Heart right ventricle (tissue), 16 donors: ENCODE results near the gene CCL11. TPM values are rescaled to one million over a fixed set of nuclear protein-coding genes. Genes with fewer than 3 reads are reported as not detected.
A peak's percentile ranks its signal among the peaks of the same experiment; 100 is the strongest.

Experiments
- ATAC-seq, 8 donors: fragments of 200-7000 bp; cut with Tn5 transposase; one replicate each; pipeline ENCODE4 v1.9.1; 2020; ENCODE audit warnings: mild to moderate bottlenecking in 8 of 8, moderate library complexity in 8 of 8, moderate number of reproducible peaks in 1 of 8
- DNase-seq, 2 donors: peaks; one replicate each; pipeline ENCODE4 v3.0.0-alpha.2; 2020
- H3K27ac ChIP-seq, 10 donors: fragments of 200-600 bp; sonication (generic) in 2 of 10; one replicate each; pipeline versions ENCODE4 v1.5.0 to v1.8.0; 2020 to 2022; ENCODE audit warnings: mild to moderate bottlenecking in 3 of 10
- H3K27me3 ChIP-seq, 7 donors: fragments of 200-600 bp; one replicate each; pipeline ENCODE4 v1.8.0; 2021 to 2022; ENCODE audit warnings: mild to moderate bottlenecking in 2 of 7
- H3K36me3 ChIP-seq, 9 donors: fragments of 200-600 bp; sonication (generic) in 1 of 9; one replicate each; pipeline versions ENCODE4 v1.5.0 to v1.8.0; 2020 to 2022; ENCODE audit warnings: mild to moderate bottlenecking in 2 of 9
- H3K4me1 ChIP-seq, 9 donors: fragments of 200-600 bp; sonication (generic) in 1 of 9; one replicate each; pipeline versions ENCODE4 v1.5.0 to v1.8.0; 2020 to 2022; ENCODE audit warnings: mild to moderate bottlenecking in 4 of 9
- H3K4me3 ChIP-seq, 10 donors: fragments of 200-600 bp; sonication (generic) in 2 of 10; one replicate each; pipeline versions ENCODE4 v1.5.0 to v1.8.0; 2020 to 2022; ENCODE audit warnings: mild to moderate bottlenecking in 7 of 10, moderate library complexity in 2 of 10
- H3K9me3 ChIP-seq, 11 donors: fragments of 200-600 bp in 10 of 11; sonication (generic) in 2 of 11; one replicate each; pipeline versions ENCODE4 v1.5.0 to v1.8.0; 2013 to 2022; ENCODE audit warnings: mild to moderate bottlenecking in 2 of 11, control low read depth in 1 of 11, moderate library complexity in 1 of 11
- WGBS, 2 donors: extraction: QIAGEN DNeasy Blood & Tissue Kit; methylation state at CpG; one replicate each; pipeline ENCODE4 v1.1.7; 2013; ENCODE audit warnings: inconsistent platforms in 1 of 2; 5-methylcytosine and 5-hydroxymethylcytosine counted together
- intact Hi-C, 10 donors: fragments of 100-400 bp; cut with DNase I; formaldehyde crosslinking; loops; one replicate each; pipeline versions ENCODE4 v1.11.1 to v1.14.2; 2022
- polyA plus RNA-seq, 2 donors: library from polyadenylated mRNA; stranded (reverse); fragments of 200-250 nt; gene quantifications; one replicate each; pipeline ENCODE4 v1.2.3, GENCODE V29; 2013
- total RNA-seq, 10 donors: library from RNA; stranded (reverse); fragmentation: NEBNext Ultra II Directional in 3 of 10; extraction: Animal tissue kit (Norgen Biotek cat#: 25700) in 3 of 10; gene quantifications; one replicate each; pipeline versions ENCODE4 v1.2.1 to v1.2.4, GENCODE V29; 2021 to 2023
- TF ChIP-seq, protein P1 (sequence below), 9 donors: fragments of 200-600 bp; sonication (generic) in 2 of 9; IDR thresholded peaks; one replicate each; pipeline versions ENCODE4 v1.5.0 to v1.8.0; 2021 to 2022; ENCODE audit warnings: antibody characterized with exemption in 9 of 9, mild to moderate bottlenecking in 5 of 9, moderate library complexity in 1 of 9
- donor health status: Arrhythmogenic right ventricular cardiomyopathy.
- donor health status: ischemic (EF 13 %, LVEDD 7.1; RV severe dilation, severe dysfunction).
- donor health status: healthy with polysubstance abuse.
- donor health status: DM: no; HTN: yes; CAD: no.
- donor health status: DM: no; HTN: no; CAD: no.
- donor health status: ischemic (EF 25% LVEDD 6.9; RV normal size, moderate dysfunction).
- donor health status: ischemic (EF 25% LVEDD 5.7; RV mildly dilated, moderate dysfunction).
- donor health status: healthy.
- donor health status: DM: yes; HTN: yes; CAD: no.
- donor health status: Ischemic cardiomyopathy.
- donor health status: ischemic (EF 35%, LVEDD 5.7; RV mildly dilated, moderate dysfunction).
- donor health status: nonischemic (EF 11% LVEDD 7.7; RV severe dilation, severe dysfunction).
- donor health status: DM: yes; HTN: yes; CAD: no.
- donor health status: PGD.
- donor health status: ischemic (EF 29% LVEDD 5.4; RV normal size, mild dysfunction).
- donor health status: nonischemic (EF 23%, LVEDD 6.1; RV moderate dilation, normal function).

Gene CCL11
- total and polyA plus RNA-seq, 12 donors = 0.46 to 31.2 (median 1.4) TPM

DNA sequence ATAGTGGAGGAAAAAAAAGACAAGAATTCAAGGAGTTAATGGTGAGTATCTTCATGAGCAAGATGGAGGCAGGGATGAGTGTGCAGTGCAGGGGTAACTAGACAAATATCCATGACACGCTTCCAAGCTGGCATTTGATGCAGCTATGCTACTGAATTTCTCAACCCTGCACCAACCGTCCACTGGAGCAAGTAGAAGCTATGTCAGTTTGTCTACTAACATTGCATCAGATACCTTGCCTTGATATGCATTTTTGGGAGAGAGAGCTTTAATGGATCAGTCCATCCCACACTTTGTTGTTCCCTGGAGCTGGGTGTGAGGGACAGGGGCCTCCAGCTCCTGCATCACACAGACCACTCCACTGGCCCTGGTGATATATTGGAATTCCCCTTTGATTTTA lies 16.4 kb downstream of the CCL11 start:
- DNase-seq (no peak), ATAC-seq (no peak)
- Histone ChIP-seq H3K9me3 (no peaks in the 10 kb centered on the region), H3K27me3 (no peaks in the 10 kb centered on the region), H3K27ac (peak overlapping the region in 1 of 10 donors; percentile 46), H3K36me3 (no peaks in the 10 kb centered on the region), H3K4me1 (peaks cover 6 to 52% (median 37%) of the 10 kb centered on the region in 9 donors), H3K4me3 (no peak overlapping the region)
- WGBS, 2 donors = 74 to 98% methylated on average over 2 of the region's 2 CpGs
- TF ChIP-seq, protein P1, sequence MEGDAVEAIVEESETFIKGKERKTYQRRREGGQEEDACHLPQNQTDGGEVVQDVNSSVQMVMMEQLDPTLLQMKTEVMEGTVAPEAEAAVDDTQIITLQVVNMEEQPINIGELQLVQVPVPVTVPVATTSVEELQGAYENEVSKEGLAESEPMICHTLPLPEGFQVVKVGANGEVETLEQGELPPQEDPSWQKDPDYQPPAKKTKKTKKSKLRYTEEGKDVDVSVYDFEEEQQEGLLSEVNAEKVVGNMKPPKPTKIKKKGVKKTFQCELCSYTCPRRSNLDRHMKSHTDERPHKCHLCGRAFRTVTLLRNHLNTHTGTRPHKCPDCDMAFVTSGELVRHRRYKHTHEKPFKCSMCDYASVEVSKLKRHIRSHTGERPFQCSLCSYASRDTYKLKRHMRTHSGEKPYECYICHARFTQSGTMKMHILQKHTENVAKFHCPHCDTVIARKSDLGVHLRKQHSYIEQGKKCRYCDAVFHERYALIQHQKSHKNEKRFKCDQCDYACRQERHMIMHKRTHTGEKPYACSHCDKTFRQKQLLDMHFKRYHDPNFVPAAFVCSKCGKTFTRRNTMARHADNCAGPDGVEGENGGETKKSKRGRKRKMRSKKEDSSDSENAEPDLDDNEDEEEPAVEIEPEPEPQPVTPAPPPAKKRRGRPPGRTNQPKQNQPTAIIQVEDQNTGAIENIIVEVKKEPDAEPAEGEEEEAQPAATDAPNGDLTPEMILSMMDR (IDR thresholded peaks at IDR 0.05) = no peak
- intact Hi-C loops = loop anchor here in 4 of 10 donors (5.0 kb wide), 2 partner anchors 45 to 50 kb away; partner anchors contain the start of gene CCL2 (in 1 of the 4)

DNA sequence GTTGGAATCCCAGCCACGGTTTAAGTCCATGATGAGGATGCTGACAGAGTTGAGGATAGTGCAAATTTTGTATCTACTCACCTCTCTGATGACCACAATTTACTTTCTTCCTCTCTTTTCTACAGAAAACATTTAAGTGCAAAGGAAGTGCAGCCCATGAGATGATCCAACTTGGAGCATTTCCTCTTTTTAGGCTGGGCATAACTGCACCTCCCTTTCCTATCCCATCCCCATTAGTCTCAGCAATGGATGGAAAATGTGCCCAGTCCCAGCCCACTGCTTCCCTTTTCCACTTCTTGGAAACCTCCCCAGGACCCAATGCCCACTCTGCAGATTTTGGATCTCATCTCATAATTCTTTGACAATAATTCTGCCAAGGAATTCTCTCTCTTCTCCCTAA lies 17.1 kb downstream of the CCL11 start:
- Histone ChIP-seq H3K4me1 (peaks cover 6 to 59% (median 44%) of the 10 kb centered on the region in 9 donors), H3K9me3 (no peaks in the 10 kb centered on the region), H3K27me3 (no peaks in the 10 kb centered on the region), H3K27ac (no peak overlapping the region), H3K36me3 (no peaks in the 10 kb centered on the region), H3K4me3 (no peak overlapping the region)
- WGBS, 2 donors = 79 to 92% methylated on average over 1 of the region's 1 CpG
- TF ChIP-seq, protein P1 (IDR thresholded peaks at IDR 0.05) = no peak
- DNase-seq = no peak
- intact Hi-C loops = loop anchor here in 4 of 10 donors (5.0 kb wide), 2 partner anchors 45 to 50 kb away; partner anchors contain the start of gene CCL2 (in 1 of the 4)
- no peak for ATAC-seq

DNA sequence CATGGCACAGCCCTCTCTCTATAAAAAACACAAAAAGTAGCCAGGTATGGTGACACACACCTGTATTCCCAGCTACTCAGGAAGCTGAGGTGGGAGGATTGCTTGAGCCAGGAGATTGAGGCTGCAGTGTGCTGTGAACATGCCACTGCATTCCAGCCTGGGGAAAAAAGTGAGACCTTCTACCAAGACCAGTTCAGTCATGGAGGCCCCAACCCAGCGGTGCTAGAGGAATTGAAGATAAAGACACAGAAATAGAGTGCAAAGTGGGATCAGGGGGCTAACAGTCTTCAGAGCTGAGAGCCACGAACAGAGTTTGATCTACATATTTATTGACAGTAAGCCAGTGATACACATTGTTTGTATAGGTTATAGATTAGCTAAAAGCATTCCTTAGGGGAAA lies 18.1 kb downstream of the CCL11 start:
- Histone ChIP-seq H3K27ac (peak overlapping the region in 1 of 10 donors; percentile 41), H3K9me3 (no peaks in the 10 kb centered on the region), H3K4me1 (peaks cover 6 to 69% (median 52%) of the 10 kb centered on the region in 9 donors), H3K4me3 (no peak overlapping the region), H3K36me3 (no peaks in the 10 kb centered on the region), H3K27me3 (no peaks in the 10 kb centered on the region)
- WGBS, 2 donors = 92 to 96% methylated on average over 2 of the region's 2 CpGs
- ATAC-seq (no peak), DNase-seq (no peak)
- intact Hi-C loops = loop anchor here in 4 of 10 donors (5.0 kb wide), 2 partner anchors 46 to 51 kb away; partner anchors contain the start of gene CCL2 (in 1 of the 4)
- TF ChIP-seq, protein P1 (IDR thresholded peaks at IDR 0.05) = no peak

DNA sequence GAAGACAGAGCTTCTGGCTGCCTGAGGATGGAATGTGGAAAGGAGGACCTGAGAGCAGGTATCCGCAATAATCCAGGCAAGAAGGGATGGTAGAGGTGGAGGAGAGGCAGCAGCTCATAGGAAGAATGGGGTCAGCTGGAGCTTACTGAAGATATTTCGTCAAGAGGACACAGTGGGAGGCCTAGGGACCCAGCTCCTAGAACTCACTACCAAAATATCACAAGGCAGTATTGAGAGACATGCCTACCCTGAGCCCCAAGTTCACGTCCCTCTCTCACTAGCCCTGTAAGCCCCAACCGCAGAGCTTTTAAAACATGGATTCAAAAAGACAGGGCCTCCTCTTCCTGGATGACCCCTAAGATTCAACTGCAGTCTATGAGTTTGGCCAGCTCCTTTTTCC lies 19.5 kb downstream of the CCL11 start:
- no peak for ATAC-seq
- no peak for DNase-seq
- intact Hi-C loops = loop anchor here in 6 of 10 donors (5.0 kb wide), 4 partner anchors 52 to 103 kb away; partner anchors contain the start of genes CCL1 (in 2 of the 6) and CCL13 (in 1 of the 6)
- Histone ChIP-seq H3K9me3 (no peaks in the 10 kb centered on the region), H3K4me3 (no peak overlapping the region), H3K36me3 (no peaks in the 10 kb centered on the region), H3K27me3 (no peaks in the 10 kb centered on the region), H3K4me1 (peaks cover 3 to 74% (median 44%) of the 10 kb centered on the region in 9 donors), H3K27ac (no peak overlapping the region)
- WGBS, 2 donors = 93 to 96% methylated on average over 4 of the region's 4 CpGs
- TF ChIP-seq, protein P1 (IDR thresholded peaks at IDR 0.05) = no peak
